Type B pancreatic cell (in vitro differentiated cells): ENCODE measurements around the gene SYP. TPM values are rescaled to one million over a fixed set of nuclear protein-coding genes. Genes with fewer than 3 reads are reported as not detected.

Experiments used
- DNase-seq: peaks from one replicate; pipeline ENCODE4 v3.0.0; 2021; ENCODE audit warnings: mixed read lengths; ENCODE audit not compliant: unreplicated experiment; ENCODE audit errors: extremely low spot score
- H3K27ac Mint-ChIP-seq: 2 replicates; pipeline ENCODE4 v1.8.0; 2021; ENCODE audit warnings: mild to moderate bottlenecking, mixed read lengths
- H3K27me3 Mint-ChIP-seq: 2 replicates; pipeline ENCODE4 v1.8.0; 2021; ENCODE audit warnings: mixed read lengths
- H3K36me3 Mint-ChIP-seq: 2 replicates; pipeline ENCODE4 v1.8.0; 2021; ENCODE audit warnings: mixed read lengths
- H3K4me1 Mint-ChIP-seq: one replicate; pipeline ENCODE4 v1.8.0; 2021; ENCODE audit warnings: mixed read lengths; ENCODE audit not compliant: unreplicated experiment
- H3K4me3 Mint-ChIP-seq: 2 replicates; pipeline ENCODE4 v1.8.0; 2021; ENCODE audit warnings: mild to moderate bottlenecking, mixed read lengths
- H3K9me3 Mint-ChIP-seq: 2 replicates; pipeline ENCODE4 v1.8.0; 2021; ENCODE audit warnings: mixed read lengths
- CTCF ChIP-seq: fragments of 200-600 bp; sonication (generic); conservative IDR thresholded peaks from 2 replicates; pipeline ENCODE4 v1.5.0; 2021; ENCODE audit warnings: antibody characterized with exemption, mild to moderate bottlenecking
- total RNA-seq: library from RNA; stranded (reverse); gene quantifications from 2 replicates; pipeline ENCODE4 v1.2.1, GENCODE V29; 2021; ENCODE audit warnings: low replicate concordance

The SYP gene
- total RNA-seq, 1 donor from 2014 or later: 13.6 TPM

GRCh38 chrX:49197543-49198087 is 2.4 kb downstream of the SYP start:
- H3K36me3 Mint-ChIP-seq: no peaks in the 10 kb centered on the region
- peaks cover 13% of the 10 kb centered on the region for H3K27me3 Mint-ChIP-seq
- no peak for TF ChIP-seq CTCF
- H3K27ac Mint-ChIP-seq: no peak overlapping the region
- H3K4me1 Mint-ChIP-seq: no peaks in the 10 kb centered on the region
- DNase-seq: no peak
- H3K9me3 Mint-ChIP-seq: no peaks in the 10 kb centered on the region
- H3K4me3 Mint-ChIP-seq: no peak overlapping the region

DNA sequence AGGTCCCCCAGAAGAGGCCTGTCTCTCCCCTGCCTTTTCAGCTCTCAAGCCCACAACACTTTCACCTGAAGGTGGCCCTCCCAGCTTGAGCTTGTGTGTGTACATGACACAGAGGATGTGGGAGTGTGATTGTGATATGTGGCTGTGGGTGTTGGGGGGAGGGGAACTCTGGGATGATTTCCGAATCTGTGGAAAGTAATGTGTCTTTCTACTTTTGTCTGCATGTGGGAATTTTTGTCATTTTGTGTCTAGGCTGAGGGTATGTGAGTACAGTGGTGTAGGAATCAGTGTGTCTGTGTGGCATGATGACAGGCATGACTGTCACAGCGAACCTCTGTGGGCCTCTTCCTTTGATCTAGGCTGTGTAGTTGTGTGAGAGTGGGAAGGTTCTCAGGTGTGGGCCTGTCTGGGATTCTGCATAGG is 6.4 kb downstream of the SYP start:
- Mint-ChIP-seq H3K4me1 (peaks cover 3% of the 10 kb centered on the region), H3K27me3 (peaks cover 8% of the 10 kb centered on the region), H3K4me3 (peak overlapping the region; percentile 30), H3K36me3 (no peaks in the 10 kb centered on the region), H3K9me3 (no peaks in the 10 kb centered on the region), H3K27ac (no peak overlapping the region)
- no peak for DNase-seq
- no peak for TF ChIP-seq CTCF

- H3K27me3 Mint-ChIP-seq: peaks cover under 1% of the 10 kb centered on the region
- no peaks in the 10 kb centered on the region for H3K9me3 Mint-ChIP-seq
- H3K27ac Mint-ChIP-seq: peak overlapping the region; percentile 79
- no peaks in the 10 kb centered on the region for H3K36me3 Mint-ChIP-seq
- DNase-seq: no peak
- peaks cover 7% of the 10 kb centered on the region for H3K4me1 Mint-ChIP-seq
- peak overlapping the region; percentile 74 for H3K4me3 Mint-ChIP-seq
- peak; percentile 72 for TF ChIP-seq CTCF
Observed at GRCh38 chrX:49192722-49193328, 7.2 kb downstream of the SYP start.

- Mint-ChIP-seq H3K4me1 (peaks cover 7% of the 10 kb centered on the region), H3K4me3 (peak overlapping the region; percentile 91), H3K36me3 (no peaks in the 10 kb centered on the region), H3K27ac (peak overlapping the region; percentile 96), H3K27me3 (no peaks in the 10 kb centered on the region), H3K9me3 (no peaks in the 10 kb centered on the region)
- DNase-seq: no peak
- no peak for TF ChIP-seq CTCF
Observed at GRCh38 chrX:49191574-49192011, 8.4 kb downstream of the SYP start.

GRCh38 chrX:49190821-49191573 is 9.0 kb downstream of the SYP start:
- no peaks in the 10 kb centered on the region for H3K36me3 Mint-ChIP-seq
- no peaks in the 10 kb centered on the region for H3K27me3 Mint-ChIP-seq
- DNase-seq: peak; percentile 82
- H3K27ac Mint-ChIP-seq: peak overlapping the region; percentile 96
- H3K9me3 Mint-ChIP-seq: no peaks in the 10 kb centered on the region
- H3K4me1 Mint-ChIP-seq: peaks cover 7% of the 10 kb centered on the region
- TF ChIP-seq CTCF: no peak
- H3K4me3 Mint-ChIP-seq: peak overlapping the region; percentile 91
